ENCODE measurements around the gene IFT57.

Gene IFT57

DNA sequence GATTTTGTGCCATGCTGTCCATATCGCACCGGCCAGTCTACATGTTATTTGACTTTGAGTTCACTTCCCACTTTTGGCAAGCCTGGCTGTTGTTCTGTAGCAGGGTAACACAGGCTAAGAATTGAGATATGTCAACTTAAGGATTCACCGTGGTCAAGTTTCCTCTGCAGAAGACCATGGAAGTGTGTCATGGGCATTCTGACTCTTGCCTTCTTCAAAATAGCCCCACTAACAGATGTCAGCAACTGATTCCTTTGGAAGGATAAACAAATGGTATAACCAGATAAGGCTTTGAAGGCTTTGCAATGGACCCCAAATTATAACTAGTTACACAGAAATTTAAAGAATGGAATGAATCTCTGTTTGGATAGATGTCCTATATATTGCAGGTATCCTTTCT, 111.3 kb downstream of the IFT57 start:
- TF ChIP-seq GATA2 (IDR thresholded peaks at IDR 0.05; ENCODE audit: low read depth, low read length) (no peak), GATA3 (IDR thresholded peaks at IDR 0.05; ENCODE audit: low read depth, low read length) (no peak)
